ENCODE results near the gene PPP2R5C.
A peak's percentile ranks its signal among the peaks of the same experiment; 100 is the strongest.
"Not testable (repeated sequence)": the region's sequence is repeated elsewhere in the genome, so short reads cannot be mapped to it uniquely, and the experiment has no call there.

Gene PPP2R5C

GRCh38 chr14:101737414-101738339 is 23.8 kb upstream of the PPP2R5C start:
- peaks cover 10 to 51% (median 39%) of the 10 kb centered on the region in 10 experiments; a peak in 18 of 20 replicates for H3K4me1 ChIP-seq
- H3K36me3 ChIP-seq, result peaks cover 0 to 7% (median 0%) of the 10 kb centered on the region in 11 experiments; a peak in 3 of 22 replicates
- no peak for TF ChIP-seq Cebpa-rat (IDR thresholded peaks at IDR 0.05)
- peaks cover 31 to 46% (median 38%) of the 10 kb centered on the region in 11 experiments for H3K9me3 ChIP-seq (replicated peaks in 1 of 11)
- H3K27me3 ChIP-seq, result no peaks in the 10 kb centered on the region; a peak in 1 of 22 replicates
- no peaks in the 10 kb centered on the region for H4K20me1 ChIP-seq
- H3K9ac ChIP-seq, result no peak overlapping the region
- H3K4me3 ChIP-seq, result no peak overlapping the region
- no peak overlapping the region for H3K27ac ChIP-seq
- H3K4me2 ChIP-seq, result peak overlapping the region in 6 of 11 experiments; percentile 9 to 77 (median 28); a peak in 7 of 22 replicates

GRCh38 chr14:101738703-101739320 is 22.7 kb upstream of the PPP2R5C start:
- Histone ChIP-seq H3K4me1 (peaks cover 10 to 41% (median 31%) of the 10 kb centered on the region in 10 experiments; a peak in 18 of 20 replicates), H3K36me3 (peaks cover 0 to 7% (median 0%) of the 10 kb centered on the region in 11 experiments; a peak in 3 of 22 replicates), H3K27ac (no peak overlapping the region), H4K20me1 (no peaks in the 10 kb centered on the region), H3K27me3 (no peaks in the 10 kb centered on the region; a peak in 1 of 22 replicates), H3K4me3 (no peak overlapping the region), H3K9ac (no peak overlapping the region), H3K4me2 (peak overlapping the region in 7 of 11 experiments; percentile 6 to 77 (median 27); a peak in 10 of 22 replicates), H3K9me3 (replicated peaks in 1 of 11) (peaks cover 32 to 49% (median 45%) of the 10 kb centered on the region in 11 experiments)
- TF ChIP-seq Cebpa-rat (IDR thresholded peaks at IDR 0.05), result no peak

GRCh38 chr14:101739446-101740141 is 21.9 kb upstream of the PPP2R5C start:
- Histone ChIP-seq H3K27ac (no peak overlapping the region), H3K4me1 (peaks cover 9 to 33% (median 23%) of the 10 kb centered on the region in 10 experiments; a peak in 18 of 20 replicates), H3K4me3 (no peak overlapping the region), H3K9ac (no peak overlapping the region), H3K36me3 (peaks cover 0 to 7% (median 0%) of the 10 kb centered on the region in 11 experiments; a peak in 3 of 22 replicates), H3K9me3 (replicated peaks in 1 of 11) (peaks cover 33 to 56% (median 52%) of the 10 kb centered on the region in 11 experiments), H3K4me2 (no peak overlapping the region), H3K27me3 (no peaks in the 10 kb centered on the region; a peak in 1 of 22 replicates), H4K20me1 (no peaks in the 10 kb centered on the region)
- TF ChIP-seq Cebpa-rat (IDR thresholded peaks at IDR 0.05), result no peak

GRCh38 chr14:101740981-101741380 is 20.5 kb upstream of the PPP2R5C start:
- no peak for TF ChIP-seq Cebpa-rat (IDR thresholded peaks at IDR 0.05)
- H3K4me2 ChIP-seq, result no peak overlapping the region
- H3K9ac ChIP-seq, result no peak overlapping the region
- peaks cover 33 to 63% (median 53%) of the 10 kb centered on the region in 11 experiments for H3K9me3 ChIP-seq (replicated peaks in 1 of 11)
- H3K36me3 ChIP-seq, result peaks cover 0 to 7% (median 0%) of the 10 kb centered on the region in 11 experiments; a peak in 3 of 22 replicates
- H3K27me3 ChIP-seq, result no peaks in the 10 kb centered on the region; a peak in 1 of 22 replicates
- H3K27ac ChIP-seq, result no peak overlapping the region
- H4K20me1 ChIP-seq, result no peaks in the 10 kb centered on the region
- H3K4me1 ChIP-seq, result peaks cover 0 to 23% (median 16%) of the 10 kb centered on the region in 10 experiments; a peak in 14 of 20 replicates
- H3K4me3 ChIP-seq, result peak overlapping the region in 5 of 10 experiments; percentile 9 to 41 (median 23); a peak in 3 of 20 replicates

- peaks cover 33 to 63% (median 53%) of the 10 kb centered on the region in 11 experiments for H3K9me3 ChIP-seq (replicated peaks in 1 of 11)
- H4K20me1 ChIP-seq, result no peaks in the 10 kb centered on the region
- no peak overlapping the region for H3K27ac ChIP-seq
Observed at GRCh38 chr14:101743701-101744100, 17.8 kb upstream of the PPP2R5C start.

GRCh38 chr14:101744382-101744781 is 17.1 kb upstream of the PPP2R5C start:
- H3K4me1 ChIP-seq, H3K27me3 ChIP-seq, H3K27ac ChIP-seq, H3K4me3 ChIP-seq, H3K4me2 ChIP-seq, H3K9ac ChIP-seq, H3K36me3 ChIP-seq, H4K20me1 ChIP-seq: not testable (repeated sequence)
- peaks cover 35 to 61% (median 48%) of the 10 kb centered on the region in 11 experiments for H3K9me3 ChIP-seq (replicated peaks in 1 of 11)

More at GRCh38 chr14:101743701-101744100, 17.8 kb upstream of the PPP2R5C start:
- peaks cover 0 to 7% (median 0%) of the 10 kb centered on the region in 11 experiments; a peak in 3 of 22 replicates for H3K36me3 ChIP-seq
- no peak overlapping the region for H3K4me3 ChIP-seq
- no peak overlapping the region for H3K4me2 ChIP-seq
- no peak overlapping the region for H3K9ac ChIP-seq
- peaks cover 0 to 12% (median 5%) of the 10 kb centered on the region in 10 experiments; a peak in 14 of 20 replicates for H3K4me1 ChIP-seq
- H3K27me3 ChIP-seq, result no peaks in the 10 kb centered on the region; a peak in 1 of 22 replicates
- no peak for TF ChIP-seq Cebpa-rat (IDR thresholded peaks at IDR 0.05)

- H3K27ac ChIP-seq, H4K20me1 ChIP-seq, H3K9ac ChIP-seq, H3K27me3 ChIP-seq, H3K4me1 ChIP-seq, H3K4me2 ChIP-seq, H3K36me3 ChIP-seq, H3K4me3 ChIP-seq: not testable (repeated sequence)
- peaks cover 28 to 49% (median 35%) of the 10 kb centered on the region in 11 experiments for H3K9me3 ChIP-seq (replicated peaks in 1 of 11)
Observed at GRCh38 chr14:101749756-101750155, 11.8 kb upstream of the PPP2R5C start.

GRCh38 chr14:101754893-101755292 is 6.6 kb upstream of the PPP2R5C start:
- Histone ChIP-seq H3K9ac (no peak overlapping the region), H3K4me3 (no peak overlapping the region), H3K27ac (no peak overlapping the region), H3K4me2 (no peak overlapping the region), H3K9me3 (replicated peaks in 1 of 11) (peaks cover 26 to 37% (median 31%) of the 10 kb centered on the region in 11 experiments), H3K36me3 (no peaks in the 10 kb centered on the region), H3K4me1 (peaks cover 1 to 30% (median 20%) of the 10 kb centered on the region in 10 experiments), H3K27me3 (no peaks in the 10 kb centered on the region), H4K20me1 (no peaks in the 10 kb centered on the region)
- TF ChIP-seq Cebpa-rat (IDR thresholded peaks at IDR 0.05), result no peak
